RCC 7860 (cell line): ENCODE measurements around the gene ERMARD.
"Not testable (repeated sequence)": the region's sequence is repeated elsewhere in the genome, so short reads cannot be mapped to it uniquely, and the experiment has no call there.

ENCODE experiments used
- DNase-seq: peaks from one replicate; pipeline ENCODE4 v3.0.0-alpha.2; 2015; ENCODE audit warnings: low spot score
- FAIRE-seq: peaks from 2 replicates; lab custom pipeline; 2012; peaks lifted over from hg19 to GRCh38; lab: Jason Lieb, UNC

Gene ERMARD

DNA sequence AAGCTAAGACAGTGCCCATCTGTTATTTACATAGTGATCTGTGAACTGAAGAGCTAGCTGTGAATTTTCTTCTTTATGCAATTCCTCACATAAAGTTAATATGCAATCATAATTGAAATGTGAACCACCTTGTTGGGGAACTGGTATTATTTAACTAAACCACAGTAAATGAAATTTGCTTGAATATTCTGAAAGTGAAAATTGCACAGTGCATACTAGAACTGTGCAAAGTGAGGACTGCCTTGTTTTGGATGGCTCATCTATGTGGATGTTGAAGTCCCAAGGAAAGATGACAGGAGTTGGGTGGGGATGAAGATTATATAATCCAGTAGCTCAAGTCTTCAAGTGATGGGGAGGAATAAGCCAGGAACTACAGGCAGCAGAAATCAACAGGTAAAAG is 21.5 kb upstream of the ERMARD start:
- no peak for DNase-seq
- no peak for FAIRE-seq

DNA sequence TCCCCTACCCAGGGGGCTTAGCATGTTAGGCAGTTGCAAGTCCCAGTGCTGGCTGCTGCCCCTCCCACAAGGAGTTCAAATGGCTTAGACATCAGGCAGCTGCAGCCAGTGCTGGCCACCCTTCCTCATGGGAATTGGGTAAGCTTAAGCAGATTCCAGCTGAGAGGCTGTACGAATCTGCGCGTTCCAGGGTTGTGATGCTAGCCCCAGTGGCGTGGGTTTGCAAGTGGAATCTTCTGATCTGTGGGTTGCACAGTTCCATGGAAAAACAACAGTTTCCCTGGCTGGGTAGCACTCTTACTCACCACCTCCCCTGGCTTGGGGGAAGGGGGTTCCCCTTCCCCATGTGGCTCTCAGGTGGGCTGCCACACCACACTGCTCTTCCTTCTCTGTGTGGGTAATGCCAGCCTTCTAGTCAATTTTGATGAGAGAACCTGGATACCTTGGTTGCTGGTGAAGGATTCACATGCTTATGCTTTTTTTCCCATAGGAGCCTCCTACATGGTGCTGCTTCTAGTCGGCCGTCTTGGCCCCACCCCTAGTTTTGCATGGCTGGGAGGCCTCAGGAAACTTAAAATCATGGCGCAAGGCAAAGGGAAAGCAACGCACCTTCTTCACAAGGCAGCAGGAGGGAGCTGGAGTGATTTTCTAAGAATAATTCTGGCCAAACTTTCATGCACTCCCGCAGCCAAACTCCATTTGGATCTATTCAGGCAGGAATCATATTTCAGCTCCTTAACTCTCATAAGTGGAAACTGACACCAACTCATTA is 13.0 kb upstream of the ERMARD start:
- DNase-seq (no peak), FAIRE-seq (no peak)

DNA sequence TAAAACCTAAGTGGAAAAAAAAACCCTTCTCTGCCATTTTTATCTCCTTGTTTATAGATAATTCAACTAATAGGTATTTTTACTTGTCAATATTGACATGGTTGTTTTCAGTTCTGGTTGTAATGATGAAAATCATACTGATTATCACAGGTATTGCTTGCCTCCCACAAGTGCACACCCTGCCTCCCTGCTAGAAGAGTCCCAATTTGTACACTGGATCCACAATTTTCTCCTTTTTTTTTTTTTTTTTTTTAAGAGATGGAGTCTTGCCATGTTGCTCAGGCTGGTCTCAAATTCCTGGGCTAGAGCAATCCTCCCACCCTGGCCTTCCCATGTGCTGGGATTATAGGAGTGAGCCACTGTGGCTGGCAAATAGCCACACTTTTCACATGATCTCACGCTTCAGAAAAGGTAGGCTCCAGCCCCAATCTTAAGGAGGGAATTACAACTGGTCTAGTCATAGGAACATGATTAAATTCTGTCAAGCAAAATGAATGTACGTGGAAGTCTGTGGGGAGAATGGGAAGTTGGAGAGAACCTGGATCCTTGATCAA is 12.4 kb upstream of the ERMARD start:
- DNase-seq = no peak
- no peak for FAIRE-seq

DNA sequence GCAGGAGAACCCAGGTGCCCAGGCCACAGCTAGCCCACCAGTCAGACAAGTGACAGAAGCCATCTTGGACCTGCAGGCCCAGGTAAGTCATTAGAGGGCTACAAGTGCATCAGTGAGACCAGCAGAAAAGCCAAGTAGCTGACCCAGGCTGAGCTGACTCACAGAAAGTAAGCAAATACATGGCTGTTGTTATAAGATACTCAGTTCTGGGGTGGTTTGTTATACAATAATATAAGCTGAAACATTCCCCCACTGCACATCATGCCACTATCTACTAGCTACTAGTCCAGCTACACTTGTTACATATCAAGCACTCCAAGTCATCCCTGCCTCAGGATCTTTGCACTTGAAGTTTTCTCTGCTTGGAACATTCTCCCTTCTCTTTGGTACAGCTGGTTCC is 10.1 kb upstream of the ERMARD start:
- DNase-seq = no peak
- FAIRE-seq = no peak

DNA sequence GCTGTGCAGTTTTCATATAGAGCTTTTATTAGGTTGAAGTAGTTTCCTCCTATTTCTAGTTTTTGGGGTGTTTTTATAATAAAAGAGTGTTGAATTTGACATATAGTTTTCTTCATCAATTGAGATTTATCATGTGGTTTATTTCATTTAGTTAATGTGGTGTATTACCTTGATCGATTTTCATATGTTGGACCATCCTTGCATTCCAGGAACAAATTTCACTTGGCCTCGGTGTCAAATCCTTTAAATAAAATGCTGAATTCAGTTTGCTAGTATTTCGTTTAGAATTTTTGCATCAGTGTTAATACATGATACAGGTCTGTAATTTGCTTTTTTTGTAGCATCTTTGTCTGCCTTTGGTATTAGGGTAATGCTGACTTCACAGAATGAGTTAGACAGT is 6.0 kb upstream of the ERMARD start:
- FAIRE-seq (no peak), DNase-seq (no peak)

DNA sequence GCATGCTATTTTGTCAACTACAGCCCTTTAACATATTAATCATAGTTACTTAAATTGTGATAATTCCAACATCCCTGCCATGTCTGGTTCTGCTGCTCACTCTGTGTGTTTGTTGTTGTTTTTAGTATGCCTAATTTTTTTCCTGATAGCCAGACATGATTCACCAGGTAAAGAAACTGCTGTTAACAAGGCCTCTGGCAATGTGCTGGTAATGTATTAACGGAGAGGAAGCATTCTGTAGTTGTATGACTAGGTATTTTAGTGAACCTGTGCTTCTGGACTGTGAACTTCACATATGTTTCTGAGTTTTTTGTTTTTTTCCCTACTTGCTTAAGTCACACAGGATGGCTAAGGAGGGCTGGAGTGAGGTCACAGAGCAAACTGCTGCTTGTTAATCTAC is 4.9 kb upstream of the ERMARD start:
- FAIRE-seq = no peak
- DNase-seq = no peak

DNA sequence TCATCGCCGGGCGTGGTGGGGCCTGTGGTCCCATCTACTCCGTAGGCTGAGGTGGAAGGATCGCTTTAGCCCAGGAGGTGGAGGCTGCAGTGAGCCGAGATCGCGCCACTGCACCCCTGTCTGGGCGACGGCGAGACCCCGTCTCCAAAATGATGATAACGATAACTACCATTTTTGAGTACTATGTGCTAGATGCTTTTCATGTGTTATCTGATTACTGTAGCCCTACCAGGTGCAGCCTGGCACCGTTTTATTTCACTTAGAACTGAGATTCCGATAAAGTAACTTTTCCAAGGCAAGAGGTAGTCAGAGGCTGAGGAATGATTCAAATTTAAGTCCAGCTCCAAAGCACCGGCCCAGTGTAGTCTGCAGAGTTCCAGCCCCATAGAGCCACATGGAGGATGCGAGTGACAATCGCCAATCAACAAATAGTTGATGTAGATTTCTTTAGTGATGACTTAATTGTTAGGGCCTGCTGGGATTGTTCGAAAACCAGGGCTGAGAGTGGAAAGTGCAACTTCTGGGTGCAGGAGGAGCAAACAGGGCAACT is 727 bp downstream of the ERMARD start:
- no peak for FAIRE-seq
- no peak for DNase-seq

DNA sequence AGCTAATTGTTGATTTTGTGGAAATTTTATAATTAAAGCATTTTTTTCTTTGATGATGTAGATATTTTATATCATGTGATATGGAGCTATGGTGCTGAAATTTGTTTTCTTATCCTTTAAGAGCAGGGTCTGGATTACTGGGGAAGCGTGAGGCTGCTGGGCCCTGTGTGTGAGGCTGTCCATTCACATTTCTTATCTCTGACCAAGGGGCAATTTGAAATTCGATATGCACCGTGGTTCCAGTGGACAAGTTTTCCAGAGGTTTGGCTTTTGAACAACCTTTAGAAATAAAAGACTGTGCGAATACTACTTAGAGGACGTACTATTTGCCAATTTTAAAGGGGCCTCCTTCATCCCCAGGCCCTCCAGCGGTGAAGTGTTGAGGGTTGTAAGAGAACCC is 3.7 kb downstream of the ERMARD start:
- FAIRE-seq = no peak
- DNase-seq = no peak

DNA sequence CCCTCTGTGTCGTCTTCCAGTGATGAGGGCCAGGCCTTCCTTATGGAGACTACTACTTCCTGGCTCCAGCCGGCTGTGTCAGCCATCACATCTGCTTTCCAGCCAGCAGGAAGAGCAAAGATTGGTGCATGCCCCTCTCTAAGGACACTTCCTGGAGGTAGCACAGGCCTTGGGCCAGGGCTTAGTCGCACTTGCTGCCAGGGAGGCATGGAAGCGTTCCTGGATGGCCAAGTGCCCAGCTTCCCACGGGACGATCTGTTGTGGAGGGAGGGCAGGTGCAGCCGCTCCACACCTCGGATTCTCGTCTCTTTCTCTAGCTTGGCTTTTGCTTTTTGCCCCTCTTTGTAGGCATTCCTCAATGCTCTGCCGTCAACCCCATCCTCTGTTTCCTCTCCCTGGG is 11.9 kb downstream of the ERMARD start:
- FAIRE-seq = no peak
- DNase-seq = no peak

DNA sequence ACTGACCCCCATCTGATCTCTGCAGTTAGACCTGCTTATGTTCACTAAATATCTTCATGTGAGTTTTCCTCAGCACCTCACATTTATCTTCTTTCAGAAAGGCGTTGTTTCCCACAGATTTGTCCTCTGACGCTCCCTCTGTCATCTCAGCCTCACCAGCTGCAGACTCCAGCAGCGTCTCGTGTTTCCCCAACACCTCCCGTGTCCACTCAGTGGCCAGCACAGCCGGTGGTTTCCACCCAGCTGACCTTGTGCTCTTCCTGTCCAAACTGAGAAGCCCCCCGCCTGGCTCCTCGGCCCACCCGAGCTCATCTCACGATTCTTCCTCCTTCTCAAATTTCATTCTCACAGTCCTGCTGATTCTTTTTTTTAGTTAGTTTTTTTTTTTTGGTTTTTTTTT is 12.5 kb downstream of the ERMARD start:
- FAIRE-seq (no peak), DNase-seq (no peak)

DNA sequence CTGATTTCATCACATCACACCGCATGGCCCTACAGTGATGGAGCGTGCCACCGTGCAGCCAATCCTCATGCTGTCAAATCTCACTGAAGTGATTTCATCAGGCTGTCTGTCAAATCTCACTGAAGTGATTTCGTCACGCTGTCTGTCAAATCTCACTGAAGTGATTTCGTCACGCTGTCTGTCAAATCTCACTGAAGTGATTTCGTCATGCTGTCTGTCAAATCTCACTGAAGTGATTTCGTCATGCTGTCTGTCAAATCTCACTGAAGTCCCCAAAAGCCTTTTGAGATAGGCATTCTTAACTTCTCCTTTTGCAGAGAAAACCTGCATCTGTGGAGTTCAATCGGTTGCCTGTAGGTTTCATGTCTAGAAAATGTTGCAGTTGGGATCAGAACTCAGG is 14.4 kb downstream of the ERMARD start:
- DNase-seq, FAIRE-seq: not testable (repeated sequence)

DNA sequence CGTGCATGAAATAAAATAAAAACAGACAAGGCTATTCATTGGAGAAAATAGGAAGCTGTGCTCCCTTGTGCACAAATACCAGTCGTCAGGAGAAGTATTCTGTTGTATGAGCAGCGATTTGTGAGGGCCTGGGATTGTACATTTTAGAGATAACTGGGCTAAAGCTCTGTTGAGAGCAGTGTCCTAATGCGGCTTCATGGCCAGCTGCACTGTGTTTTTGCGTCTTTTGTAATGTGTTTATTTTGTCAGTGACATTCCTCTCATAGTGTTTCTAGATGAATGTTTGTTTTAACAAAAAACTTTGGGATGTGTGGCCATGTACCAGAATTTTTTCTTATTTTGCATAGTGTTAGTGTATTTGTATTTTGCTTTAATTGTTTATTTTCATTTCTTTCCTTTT is 14.8 kb downstream of the ERMARD start:
- FAIRE-seq = no peak
- DNase-seq = no peak

DNA sequence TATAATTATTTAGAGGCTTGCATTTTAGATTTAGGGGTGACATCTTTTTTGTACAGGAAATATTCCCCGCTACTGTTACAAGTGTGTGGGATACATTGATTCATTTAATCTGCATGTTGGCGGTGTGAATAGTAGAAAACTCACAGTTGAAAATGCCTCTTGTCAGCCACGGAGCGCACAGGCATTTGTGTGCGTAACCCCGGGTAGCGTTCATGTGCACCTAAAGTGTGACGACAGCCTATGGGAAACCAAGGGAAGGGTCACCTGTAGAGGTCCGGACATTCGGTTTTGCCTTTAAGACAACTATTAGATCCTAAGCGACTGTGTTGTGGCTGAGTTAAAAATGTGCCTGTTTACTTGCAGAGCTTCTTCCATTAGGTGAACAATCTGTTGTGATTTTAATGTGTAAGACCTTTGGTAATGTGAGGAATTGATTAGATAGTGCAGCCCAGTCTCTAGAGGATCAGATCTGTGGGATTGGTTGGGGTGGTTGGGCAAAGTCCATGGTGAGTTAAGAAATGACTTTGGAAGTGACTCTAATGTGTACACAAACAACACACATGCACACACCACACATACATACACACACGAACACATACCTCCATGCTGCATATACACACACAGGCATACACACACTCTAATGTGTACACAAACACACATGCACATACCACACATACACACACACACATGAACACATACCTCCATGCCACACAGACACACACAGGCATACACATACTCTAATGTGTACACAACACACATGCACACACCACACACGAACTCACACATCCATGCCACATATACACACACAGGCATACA is 15.7 kb downstream of the ERMARD start:
- DNase-seq (no peak), FAIRE-seq (no peak)

DNA sequence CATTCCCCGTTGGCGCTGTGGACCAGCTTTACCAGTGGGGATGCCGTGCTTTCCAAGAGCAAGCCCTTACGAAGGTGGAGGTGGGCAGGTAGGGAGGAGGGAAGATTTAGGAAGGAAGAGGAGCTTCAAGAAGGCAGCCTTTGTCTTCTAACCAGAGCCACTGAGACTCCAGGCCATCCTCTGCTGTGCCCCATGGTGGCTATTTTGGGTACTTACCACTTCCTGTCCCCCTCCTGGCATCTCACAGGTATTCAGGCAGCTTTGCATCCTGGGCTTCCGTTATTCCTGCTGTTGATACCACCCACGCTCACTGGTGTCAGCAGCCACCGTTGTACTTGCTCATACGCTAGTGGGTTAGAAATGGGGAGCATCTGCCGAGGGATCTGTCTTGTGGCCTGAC is 22.9 kb downstream of the ERMARD start:
- no peak for FAIRE-seq
- DNase-seq = no peak

DNA sequence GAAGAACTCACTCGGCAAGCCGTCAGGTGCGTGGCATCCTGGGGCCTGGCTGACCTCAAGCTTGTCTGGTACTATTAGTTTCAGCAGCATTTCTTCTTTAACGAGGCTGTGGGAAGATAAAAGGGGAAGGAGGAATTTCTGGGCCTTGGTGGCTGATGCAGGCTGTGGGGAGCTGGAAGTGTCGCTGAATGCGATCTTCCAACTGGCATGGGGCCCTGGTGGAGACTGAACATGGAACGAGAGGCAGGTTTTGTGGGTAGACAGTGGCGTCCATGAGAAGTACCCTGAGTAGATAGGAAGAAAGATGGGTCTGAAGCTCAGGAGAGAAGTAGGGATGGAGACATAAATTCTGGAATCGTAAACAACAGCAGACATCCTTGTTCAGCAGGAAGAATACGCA is 23.9 kb downstream of the ERMARD start:
- no peak for DNase-seq

DNA sequence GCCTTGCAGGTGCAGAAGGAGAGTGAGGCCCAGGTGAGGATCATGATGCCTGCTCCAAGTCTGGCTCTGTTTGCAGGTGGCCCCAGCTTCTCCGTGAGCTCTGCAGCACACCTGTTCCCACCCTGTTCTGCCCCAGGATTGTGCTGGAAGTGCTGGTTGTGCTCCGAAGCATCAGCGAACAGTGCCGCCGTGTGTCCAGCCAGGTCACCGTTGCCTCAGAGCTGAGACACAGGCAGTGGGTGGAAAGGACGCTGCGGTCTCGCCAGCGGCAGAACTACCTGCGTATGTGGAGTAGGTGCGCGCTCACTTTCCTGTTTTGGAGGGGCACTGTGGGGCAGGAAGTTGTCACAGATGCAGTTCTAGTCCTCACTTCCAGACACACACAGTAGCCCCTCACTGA is 25.0 kb downstream of the ERMARD start:
- FAIRE-seq = no peak
- DNase-seq = no peak

More for the DNA sequence above, 23.9 kb downstream of the ERMARD start:
- no peak for FAIRE-seq

DNA sequence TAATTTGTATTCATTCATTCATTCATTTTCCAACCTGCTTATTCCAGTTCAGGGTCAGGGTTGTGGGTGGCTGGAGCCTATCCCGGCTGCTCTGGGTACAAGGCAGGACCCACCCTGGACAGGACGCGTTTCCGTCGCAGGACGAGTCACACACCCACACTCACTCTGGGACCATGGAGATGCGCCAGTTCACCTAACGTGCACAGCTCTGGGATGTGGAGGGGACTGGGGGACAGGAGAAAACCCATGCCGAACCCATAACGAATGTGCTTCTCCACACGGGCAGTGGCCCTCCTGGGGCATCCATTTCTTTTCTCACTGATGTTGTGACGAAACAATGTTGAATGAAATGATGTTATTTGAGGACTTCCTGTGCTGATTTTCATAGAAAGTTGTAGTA is 26.5 kb downstream of the ERMARD start:
- no peak for DNase-seq
- FAIRE-seq = no peak

DNA sequence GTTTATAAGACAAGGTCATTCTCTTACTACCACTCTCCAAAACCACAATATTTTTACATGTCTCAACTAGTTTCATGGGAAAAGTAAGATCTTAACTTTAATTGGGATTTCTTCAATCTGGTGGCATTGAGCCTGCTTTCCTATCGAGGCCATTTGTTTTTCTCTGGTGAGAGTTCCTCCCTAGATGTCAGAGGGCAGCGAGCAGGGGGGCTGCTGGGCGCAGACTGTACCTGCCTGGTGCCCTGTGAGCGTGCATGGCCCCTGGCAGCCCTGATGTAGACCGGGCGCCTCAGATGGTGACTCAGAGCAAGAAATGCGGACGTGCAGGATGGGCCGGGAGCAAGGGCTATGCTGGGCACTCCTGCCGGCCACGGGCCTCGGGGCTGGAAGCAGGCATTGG is 27.2 kb downstream of the ERMARD start:
- no peak for DNase-seq
- FAIRE-seq = no peak

DNA sequence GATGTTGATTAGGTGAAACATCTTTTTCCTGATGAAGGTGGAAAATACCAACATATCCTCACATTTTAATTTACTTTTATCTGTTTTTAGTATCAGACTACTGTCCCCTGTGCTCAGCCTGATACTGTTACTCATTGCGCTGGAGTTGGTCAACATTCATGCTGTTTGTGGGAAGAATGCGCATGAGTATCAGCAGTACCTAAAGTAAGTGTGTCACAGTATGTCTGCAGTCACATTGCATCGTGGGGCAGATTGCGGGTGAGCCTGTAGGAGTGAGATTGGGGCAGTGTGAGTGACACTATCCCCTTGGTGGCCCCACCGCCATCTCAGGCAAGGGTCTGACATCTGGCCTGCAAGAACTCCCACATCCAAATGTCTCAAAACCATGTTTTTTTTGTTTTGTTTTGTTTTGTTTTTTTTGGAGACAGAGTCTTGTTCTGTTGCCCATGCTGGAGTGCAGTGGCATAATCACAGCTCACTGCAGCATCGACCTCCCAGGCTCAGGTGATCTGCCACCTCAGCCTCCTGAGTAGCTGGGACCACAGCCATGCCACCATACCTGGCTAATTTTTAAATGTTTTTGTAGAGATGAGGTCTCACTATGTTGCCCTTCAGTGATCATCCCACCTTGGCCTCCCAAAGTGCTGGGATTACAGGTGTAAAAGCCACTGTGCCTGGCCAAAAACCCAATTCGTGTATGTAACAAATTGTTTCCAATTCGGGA is 27.8 kb downstream of the ERMARD start:
- DNase-seq = no peak
- FAIRE-seq = no peak

DNA sequence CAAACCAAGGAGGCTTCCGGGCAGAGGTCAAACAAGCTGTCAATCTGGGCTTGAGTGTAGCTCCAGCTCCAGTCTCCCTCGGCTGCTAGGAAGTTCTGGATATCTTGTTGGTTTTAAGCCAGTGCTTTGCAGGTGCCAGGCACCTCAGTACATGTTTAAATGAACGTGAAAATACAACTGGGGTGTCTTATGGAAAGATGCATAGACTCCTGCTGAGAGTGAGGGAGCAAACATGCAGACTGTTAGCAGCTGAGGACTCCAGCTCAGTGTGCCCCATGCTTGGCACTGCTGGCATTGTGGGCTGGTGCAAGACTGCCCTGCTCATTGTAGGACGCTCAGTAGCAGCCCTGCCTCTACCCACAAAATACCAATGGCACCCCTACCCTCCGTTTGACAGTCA is 28.5 kb downstream of the ERMARD start:
- FAIRE-seq = no peak
- DNase-seq = no peak

DNA sequence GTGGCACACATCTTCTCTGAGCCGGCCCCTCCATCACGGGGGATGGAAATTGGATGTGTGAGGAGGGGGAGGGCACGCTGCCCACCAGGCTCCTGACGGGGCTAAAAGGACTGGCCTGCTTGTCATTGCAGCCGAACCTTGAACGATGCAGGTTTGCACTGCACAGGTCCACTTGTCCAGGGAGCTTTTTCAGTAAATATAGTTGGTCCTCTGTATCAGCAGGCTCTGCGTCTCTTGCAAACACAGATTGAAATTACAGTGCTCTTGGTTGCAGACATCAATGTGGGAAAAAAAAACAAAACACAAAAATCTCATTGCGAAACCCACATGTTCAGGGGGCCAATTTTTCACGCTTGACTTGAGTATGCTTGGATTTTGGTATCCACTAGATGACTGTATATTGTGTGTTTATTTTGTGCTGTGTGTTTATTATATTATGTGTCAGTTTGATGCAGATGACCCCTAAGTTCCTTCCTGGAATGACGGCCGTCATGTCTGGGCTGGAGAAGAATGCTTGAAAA is 29.2 kb downstream of the ERMARD start:
- DNase-seq (no peak), FAIRE-seq (no peak)
